ENCODE results near the gene AIM2. TPM values are rescaled to one million over a fixed set of nuclear protein-coding genes. Genes with fewer than 3 reads are reported as not detected.
"Not testable (repeated sequence)": the region's sequence is repeated elsewhere in the genome, so short reads cannot be mapped to it uniquely, and the experiment has no call there.

AIM2 gene
- total and polyA plus RNA-seq, 5 experiments from 2014 or later: 0.60 to 0.93 (median 0.86) TPM; not detected in 2

DNA sequence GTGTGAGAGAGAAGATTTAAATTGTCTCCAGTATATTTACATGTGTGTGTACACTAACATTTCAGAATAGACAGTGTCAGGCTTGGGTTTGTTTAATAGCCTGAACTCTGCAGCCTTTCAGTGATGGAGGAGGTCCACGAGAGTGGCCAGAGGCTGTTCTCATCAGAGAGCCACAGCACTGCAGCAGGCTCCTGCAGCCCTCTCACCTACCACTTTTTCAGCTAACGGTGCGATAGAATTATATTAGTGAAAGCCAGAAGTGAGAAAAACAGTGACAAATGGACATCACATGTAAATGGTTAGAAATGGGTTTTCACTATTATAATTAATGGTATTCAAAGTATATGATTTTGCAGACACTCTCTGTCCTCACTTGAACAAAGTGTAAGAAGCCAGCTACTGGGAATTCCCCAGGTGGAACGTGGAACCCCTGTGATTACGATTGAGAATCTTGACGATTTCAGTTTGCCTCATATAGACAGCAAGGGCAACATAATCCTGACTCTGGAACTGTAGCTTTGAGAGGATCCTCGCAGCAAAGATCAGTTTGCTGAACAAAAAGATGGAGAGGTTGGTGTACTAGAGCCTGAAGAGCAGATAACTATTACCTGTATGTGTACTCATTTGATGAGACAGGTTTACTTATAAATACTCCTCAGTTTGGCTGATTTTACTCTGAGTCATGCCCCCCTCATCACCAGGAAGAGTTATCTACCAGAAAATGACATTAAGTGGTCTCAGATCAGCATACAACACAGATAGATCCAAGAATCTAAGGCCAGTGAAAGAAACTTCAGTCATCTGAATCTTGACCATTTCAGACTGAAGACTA lies 35.5 kb downstream of the AIM2 start:
- no peak for DNase-seq
- Mint-ChIP-seq H3K9me3 (no peaks in the 10 kb centered on the region), H3K27me3 (no peaks in the 10 kb centered on the region), H3K4me1 (peaks cover 5 to 29% (median 25%) of the 10 kb centered on the region in 4 donors), H3K4me3 (no peak overlapping the region), H3K36me3 (peaks cover 5 to 94% (median 28%) of the 10 kb centered on the region in 3 donors), H3K27ac (peak overlapping the region in 4 of 10 donors; percentile 23 to 73 (median 60))
- POLR2A ChIA-PET: interaction anchor here (0.9 kb wide), 1 partner anchor 31 kb away, joined by 4 read pairs; the partner anchor contains the start of gene IFI16
- ATAC-seq: no peak

- Mint-ChIP-seq H3K9me3 (no peaks in the 10 kb centered on the region), H3K4me3 (no peak overlapping the region), H3K4me1 (peaks cover 4 to 22% (median 19%) of the 10 kb centered on the region in 4 donors), H3K36me3 (peaks cover 5 to 95% (median 35%) of the 10 kb centered on the region in 3 donors), H3K27me3 (no peaks in the 10 kb centered on the region), H3K27ac (no peak overlapping the region)
- DNase-seq: no peak
- POLR2A ChIA-PET: no interaction called here
- no peak for ATAC-seq
Observed at GRCh38 chr1:159040206-159040605, 36.4 kb downstream of the AIM2 start.

- DNase-seq (no peak), ATAC-seq (no peak)
- peak overlapping the region in 6 of 10 donors; percentile 7 to 67 (median 36) for H3K27ac Mint-ChIP-seq
- H3K9me3 Mint-ChIP-seq: peaks cover 0 to 17% (median 6%) of the 10 kb centered on the region in 9 donors
- POLR2A ChIA-PET: interaction anchor here (0.6 kb wide), 1 partner anchor 944 kb away, joined by 4 read pairs; no protein-coding TSS in a partner anchor
- H3K4me3 Mint-ChIP-seq: no peak overlapping the region
- peaks cover 36 to 98% (median 80%) of the 10 kb centered on the region in 3 donors for H3K36me3 Mint-ChIP-seq
- no peaks in the 10 kb centered on the region for H3K27me3 Mint-ChIP-seq
- peaks cover 24 to 65% (median 49%) of the 10 kb centered on the region in 4 donors for H3K4me1 Mint-ChIP-seq
Observed at GRCh38 chr1:159030877-159031447, 45.6 kb downstream of the AIM2 start.

DNA sequence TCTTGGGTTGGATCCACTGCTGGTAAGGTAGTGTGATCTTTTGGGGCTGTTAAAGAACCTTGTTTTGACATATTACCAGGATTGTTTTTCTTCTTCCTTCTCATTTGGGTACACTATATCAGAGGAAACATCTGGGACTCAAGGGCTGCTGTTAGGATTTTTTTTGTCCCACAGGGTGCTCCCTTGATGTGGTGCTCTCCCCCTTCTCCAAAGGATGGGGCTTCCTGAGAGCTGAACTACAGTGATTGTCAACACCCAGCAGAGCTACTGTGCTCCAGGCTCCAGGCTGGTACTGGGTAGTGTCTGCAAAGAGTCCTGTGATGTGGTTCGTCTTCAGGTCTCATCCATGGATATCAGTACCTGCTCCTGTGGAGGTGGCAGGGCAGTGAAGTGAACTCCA lies 46.3 kb downstream of the AIM2 start:
- DNase-seq (no peak), ATAC-seq (no peak)
- H3K9me3 Mint-ChIP-seq: peaks cover 0 to 17% (median 6%) of the 10 kb centered on the region in 9 donors
- POLR2A ChIA-PET: interaction anchor here (0.6 kb wide), 1 partner anchor 943 kb away, joined by 4 read pairs; no protein-coding TSS in a partner anchor
- H3K27me3 Mint-ChIP-seq: no peaks in the 10 kb centered on the region
- peak overlapping the region in 8 of 10 donors; percentile 24 to 78 (median 66) for H3K27ac Mint-ChIP-seq
- peak overlapping the region in 4 of 10 donors; percentile 23 to 34 (median 26) for H3K4me3 Mint-ChIP-seq
- peaks cover 29 to 71% (median 55%) of the 10 kb centered on the region in 4 donors for H3K4me1 Mint-ChIP-seq
- H3K36me3 Mint-ChIP-seq: peaks cover 36 to 98% (median 80%) of the 10 kb centered on the region in 3 donors

DNA sequence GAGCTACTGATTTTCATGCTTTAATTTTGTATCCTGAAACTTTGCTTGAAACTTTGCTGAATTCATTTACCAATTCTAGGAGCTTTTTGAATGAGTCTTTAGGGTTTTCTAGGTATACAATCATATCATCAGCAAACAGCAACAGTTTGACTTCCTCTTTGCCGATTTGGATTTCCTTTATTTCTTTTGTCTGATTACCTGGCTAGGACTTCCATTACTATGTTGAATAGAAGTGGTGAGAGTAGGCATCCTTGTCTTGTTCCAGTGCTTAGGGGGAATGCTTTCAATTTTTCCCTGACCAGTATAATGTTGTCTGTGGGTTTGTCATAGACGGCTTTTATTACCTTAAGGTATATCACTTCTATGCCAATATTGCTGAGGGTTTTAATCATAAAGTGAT lies 49.7 kb downstream of the AIM2 start:
- DNase-seq, POLR2A ChIA-PET, H3K27me3 Mint-ChIP-seq, ATAC-seq: not testable (repeated sequence)
- Mint-ChIP-seq H3K36me3 (peaks cover 31 to 93% (median 75%) of the 10 kb centered on the region in 3 donors), H3K27ac (peak overlapping the region in 4 of 10 donors; percentile 12 to 43 (median 30)), H3K4me1 (peaks cover 37 to 81% (median 68%) of the 10 kb centered on the region in 4 donors), H3K9me3 (peaks cover 0 to 17% (median 6%) of the 10 kb centered on the region in 9 donors), H3K4me3 (peak overlapping the region in 9 of 10 donors; percentile 4 to 71 (median 54))

GRCh38 chr1:159025043-159025442 lies 51.5 kb downstream of the AIM2 start:
- H3K27me3 Mint-ChIP-seq: no peaks in the 10 kb centered on the region
- POLR2A ChIA-PET: no interaction called here
- DNase-seq: no peak
- H3K36me3 Mint-ChIP-seq: peaks cover 32 to 93% (median 81%) of the 10 kb centered on the region in 3 donors
- no peak overlapping the region for H3K27ac Mint-ChIP-seq
- H3K4me3 Mint-ChIP-seq: no peak overlapping the region
- no peak for ATAC-seq
- H3K9me3 Mint-ChIP-seq: peaks cover 0 to 12% (median 4%) of the 10 kb centered on the region in 9 donors
- H3K4me1 Mint-ChIP-seq: peaks cover 35 to 87% (median 70%) of the 10 kb centered on the region in 4 donors

- DNase-seq: no peak
- Mint-ChIP-seq H3K4me1 (peaks cover 36 to 89% (median 70%) of the 10 kb centered on the region in 4 donors), H3K36me3 (peaks cover 22 to 93% (median 78%) of the 10 kb centered on the region in 3 donors), H3K27ac (no peak overlapping the region), H3K4me3 (peak overlapping the region in 2 of 10 donors; percentile 6 to 38), H3K9me3 (peaks cover 0 to 4% (median under 1%) of the 10 kb centered on the region in 9 donors), H3K27me3 (no peaks in the 10 kb centered on the region)
- no peak for ATAC-seq
- POLR2A ChIA-PET: no interaction called here
Observed at GRCh38 chr1:159023723-159024122, 52.8 kb downstream of the AIM2 start.

DNA sequence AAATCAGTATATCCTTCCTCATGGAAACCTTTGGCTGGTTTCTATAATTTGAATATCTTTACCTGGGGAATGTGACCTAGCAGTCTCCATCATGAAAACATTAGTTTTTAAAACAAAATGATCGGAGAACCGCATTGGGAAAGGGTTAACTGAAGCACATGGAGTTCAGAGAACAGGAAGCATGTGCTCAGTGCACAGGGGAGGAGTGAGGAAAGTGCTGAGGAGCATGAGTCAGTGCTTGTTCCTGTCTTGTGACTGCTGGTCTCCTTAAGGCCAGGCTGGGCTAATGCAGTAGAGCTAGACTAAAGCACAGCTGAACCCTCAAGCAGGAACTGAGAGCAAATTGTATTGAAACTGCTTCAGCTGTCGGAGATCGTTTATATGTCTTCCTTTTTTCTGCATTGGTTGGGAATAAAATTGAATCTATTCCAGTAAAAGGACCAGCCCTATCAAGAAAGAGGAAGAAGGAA lies 61.1 kb downstream of the AIM2 start:
- POLR2A ChIA-PET: no interaction called here
- DNase-seq: peak in 5 of 10 donors; percentile 6 to 69 (median 28)

GRCh38 chr1:159014851-159015250 lies 61.7 kb downstream of the AIM2 start:
- peak overlapping the region; percentile 83 to 99 (median 94) for H3K4me3 Mint-ChIP-seq
- ATAC-seq: no peak
- H3K27ac Mint-ChIP-seq: peak overlapping the region in 9 of 10 donors; percentile 29 to 99 (median 57)
- peaks cover 13 to 60% (median 43%) of the 10 kb centered on the region in 3 donors for H3K36me3 Mint-ChIP-seq
- no peak for DNase-seq
- H3K4me1 Mint-ChIP-seq: peaks cover 42 to 74% (median 63%) of the 10 kb centered on the region in 4 donors
- H3K27me3 Mint-ChIP-seq: no peaks in the 10 kb centered on the region
- POLR2A ChIA-PET: no interaction called here
- no peaks in the 10 kb centered on the region for H3K9me3 Mint-ChIP-seq

More for the DNA sequence above, 61.1 kb downstream of the AIM2 start:
- Mint-ChIP-seq H3K36me3 (peaks cover 13 to 66% (median 49%) of the 10 kb centered on the region in 3 donors), H3K27ac (peak overlapping the region in 9 of 10 donors; percentile 36 to 99 (median 83)), H3K27me3 (no peaks in the 10 kb centered on the region), H3K4me3 (peak overlapping the region; percentile 40 to 99 (median 79)), H3K9me3 (no peaks in the 10 kb centered on the region), H3K4me1 (peaks cover 38 to 75% (median 68%) of the 10 kb centered on the region in 4 donors)
- ATAC-seq: peak; percentile 81 to 91

- POLR2A ChIA-PET: no interaction called here
- H3K27ac Mint-ChIP-seq: peak overlapping the region in 9 of 10 donors; percentile 62 to 99 (median 92)
- ATAC-seq (no peak), DNase-seq (no peak)
- peaks cover 13 to 53% (median 37%) of the 10 kb centered on the region in 3 donors for H3K36me3 Mint-ChIP-seq
- H3K9me3 Mint-ChIP-seq: no peaks in the 10 kb centered on the region
- H3K27me3 Mint-ChIP-seq: no peaks in the 10 kb centered on the region
- peaks cover 41 to 76% (median 62%) of the 10 kb centered on the region in 4 donors for H3K4me1 Mint-ChIP-seq
- H3K4me3 Mint-ChIP-seq: peak overlapping the region; percentile 83 to 99 (median 94)
Observed at GRCh38 chr1:159014003-159014571, 62.5 kb downstream of the AIM2 start.

- Mint-ChIP-seq H3K4me1 (peaks cover 47 to 81% (median 64%) of the 10 kb centered on the region in 4 donors), H3K4me3 (peak overlapping the region; percentile 83 to 99 (median 94)), H3K36me3 (peaks cover 7 to 37% (median 26%) of the 10 kb centered on the region in 3 donors), H3K27ac (peak overlapping the region; percentile 62 to 99 (median 92)), H3K9me3 (peaks cover 0 to 1% (median 0%) of the 10 kb centered on the region in 9 donors), H3K27me3 (no peaks in the 10 kb centered on the region)
- ATAC-seq: peak; percentile 34 to 62
- DNase-seq: peak in 9 of 10 donors; percentile 13 to 67 (median 33)
- POLR2A ChIA-PET: no interaction called here
Observed at GRCh38 chr1:159012495-159012894, 64.1 kb downstream of the AIM2 start.

Measured in naive thymus-derived CD8-positive, alpha-beta T cell (primary cell).